IPS DF 6.9 (cell line): ENCODE measurements around the gene WDR70.

Experiments
- DNase-seq: peaks from one replicate; pipeline ENCODE4 v3.0.0-alpha.2; 2013; ENCODE audit warnings: low read depth, low spot score
- H3K27ac ChIP-seq: one replicate; pipeline ENCODE4 v1.5.1; 2013; ENCODE audit warnings: low read length, control low read depth
- H3K27me3 ChIP-seq: 2 replicates; pipeline ENCODE4 v1.6.1; 2013; ENCODE audit warnings: mild to moderate bottlenecking, low read length; ENCODE audit not compliant: control insufficient read depth, insufficient read depth
- H3K36me3 ChIP-seq: 2 replicates; pipeline ENCODE4 v1.6.1; 2013; ENCODE audit warnings: low read length; ENCODE audit not compliant: control insufficient read depth, insufficient read depth
- H3K4me1 ChIP-seq: 2 replicates; pipeline ENCODE4 v1.6.1; 2013; ENCODE audit warnings: low read length; ENCODE audit not compliant: control insufficient read depth, insufficient read depth
- H3K4me3 ChIP-seq: 2 replicates; pipeline ENCODE4 v1.5.1; 2013; ENCODE audit warnings: mild to moderate bottlenecking, low read length
- H3K9me3 ChIP-seq: 2 replicates; pipeline ENCODE4 v1.6.1; 2013; ENCODE audit warnings: low read length, inconsistent platforms; ENCODE audit not compliant: control insufficient read depth, insufficient read depth
- WGBS: extraction: QIAGEN DNeasy Blood & Tissue Kit; methylation state at CpG from one replicate; pipeline ENCODE4 v1.1.7; 2013; ENCODE audit warnings: mixed read lengths, missing lambda C conversion rate; ENCODE audit not compliant: insufficient read length, insufficient coverage; 5-methylcytosine and 5-hydroxymethylcytosine counted together

Gene WDR70

GRCh38 chr5:37490120-37490810, 111.1 kb downstream of the WDR70 start:
- Histone ChIP-seq H3K9me3 (no peaks in the 10 kb centered on the region), H3K27me3 (no peaks in the 10 kb centered on the region; the same call in 1 of the 2 replicates), H3K36me3 (no peaks in the 10 kb centered on the region), H3K27ac (no peak overlapping the region), H3K4me3 (no peak overlapping the region), H3K4me1 (no peaks in the 10 kb centered on the region; the same call in 1 of the 2 replicates)
- no peak for DNase-seq
- WGBS: no CpG with 5 or more reads among the region's 2 CpGs

DNA sequence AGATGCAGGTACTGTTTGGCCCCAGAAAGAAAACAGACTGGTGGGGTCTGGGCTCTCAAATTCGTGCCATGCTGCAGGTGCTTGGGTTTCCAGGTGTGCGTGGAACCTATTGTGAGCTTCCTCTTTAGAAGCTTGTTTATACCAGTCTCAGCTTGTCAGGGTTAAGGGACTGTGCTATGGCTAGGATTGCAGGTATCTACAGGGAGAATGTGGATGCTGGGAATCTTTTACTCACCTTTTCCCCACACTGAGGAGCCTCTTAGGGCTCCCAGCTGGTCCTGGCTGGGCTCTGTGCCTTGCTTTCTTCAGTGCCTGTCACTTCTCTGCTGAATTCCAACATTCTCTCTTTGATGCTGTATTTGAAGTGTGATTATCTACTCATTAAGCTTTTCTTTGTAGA, 111.8 kb downstream of the WDR70 start:
- DNase-seq: no peak
- Histone ChIP-seq H3K4me1 (no peaks in the 10 kb centered on the region; the same call in 1 of the 2 replicates), H3K36me3 (no peaks in the 10 kb centered on the region), H3K9me3 (no peaks in the 10 kb centered on the region), H3K27ac (no peak overlapping the region), H3K4me3 (no peak overlapping the region), H3K27me3 (no peaks in the 10 kb centered on the region; the same call in 1 of the 2 replicates)
- no CpG with 5 or more reads among the region's 2 CpGs for WGBS

- WGBS: no CpG with 5 or more reads among the region's 2 CpGs
- Histone ChIP-seq H3K9me3 (no peaks in the 10 kb centered on the region), H3K4me3 (no peak overlapping the region), H3K36me3 (no peaks in the 10 kb centered on the region), H3K4me1 (no peaks in the 10 kb centered on the region; the same call in 1 of the 2 replicates), H3K27me3 (no peaks in the 10 kb centered on the region; the same call in 1 of the 2 replicates), H3K27ac (no peak overlapping the region)
- no peak for DNase-seq
These were observed 113.8 kb downstream of the WDR70 start for GRCh38 chr5:37492778-37493555.

DNA sequence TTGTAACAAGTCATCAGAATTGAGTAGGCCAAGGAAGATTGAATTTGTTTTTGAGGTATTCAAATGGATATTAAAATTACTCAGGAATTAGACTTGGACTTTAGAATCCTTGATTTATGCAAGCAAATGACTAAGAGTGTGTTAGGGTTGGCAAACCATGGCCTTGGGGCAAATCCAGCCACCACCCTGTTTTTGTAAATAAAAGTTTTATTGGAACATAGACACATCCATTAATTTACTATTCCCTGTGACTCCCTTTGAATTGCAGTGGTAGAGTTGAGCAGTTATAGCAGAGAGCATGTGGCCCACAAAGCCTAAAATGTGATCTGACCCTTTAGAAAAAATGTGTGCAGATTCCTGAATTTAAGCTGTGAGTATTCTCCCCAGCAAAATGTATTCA, 115.6 kb downstream of the WDR70 start:
- DNase-seq: no peak
- no peak overlapping the region for H3K27ac ChIP-seq
- H3K36me3 ChIP-seq: no peaks in the 10 kb centered on the region
- no peaks in the 10 kb centered on the region for H3K9me3 ChIP-seq
- no peak overlapping the region for H3K4me3 ChIP-seq
- no peaks in the 10 kb centered on the region for H3K27me3 ChIP-seq
- H3K4me1 ChIP-seq: no peaks in the 10 kb centered on the region

GRCh38 chr5:37495210-37495609, 116.1 kb downstream of the WDR70 start:
- H3K27me3 ChIP-seq: no peaks in the 10 kb centered on the region
- no peak overlapping the region for H3K27ac ChIP-seq
- no peak overlapping the region for H3K4me3 ChIP-seq
- no peaks in the 10 kb centered on the region for H3K36me3 ChIP-seq
- no peaks in the 10 kb centered on the region for H3K9me3 ChIP-seq
- no CpG with 5 or more reads among the region's 2 CpGs for WGBS
- no peak for DNase-seq
- H3K4me1 ChIP-seq: no peaks in the 10 kb centered on the region

DNA sequence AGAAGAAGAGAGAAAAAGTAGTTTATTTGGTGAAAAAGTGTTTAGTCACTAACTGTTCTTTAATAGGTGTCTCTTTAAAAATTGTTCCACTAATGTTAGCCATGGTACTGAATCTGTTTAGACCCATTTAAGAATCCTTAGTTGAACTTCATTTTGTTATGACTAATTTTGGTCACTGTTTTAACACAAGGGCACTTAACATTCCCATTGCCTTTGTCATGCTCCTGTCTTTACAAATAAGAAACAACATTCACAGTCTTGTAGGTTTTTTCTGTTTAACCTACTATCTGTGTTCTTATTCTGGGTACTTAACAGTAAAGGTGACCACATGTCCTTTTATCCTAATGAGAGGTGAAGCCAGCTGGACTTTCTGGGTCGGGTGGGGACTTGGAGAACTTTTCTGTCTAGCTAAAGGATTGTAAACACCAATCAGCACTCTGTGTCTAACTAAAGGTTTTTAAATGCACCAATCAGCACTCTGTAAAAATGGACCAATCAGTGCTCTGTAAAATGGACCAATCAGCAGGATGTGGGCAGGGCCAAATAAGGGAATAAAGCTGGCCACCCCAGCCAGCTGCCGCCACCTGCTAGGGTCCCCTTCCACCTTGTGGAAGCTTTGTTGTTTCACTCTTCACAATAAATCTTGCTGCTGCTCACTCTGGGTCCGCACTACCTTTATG, 116.7 kb downstream of the WDR70 start:
- WGBS: no CpG with 5 or more reads among the region's 3 CpGs
- DNase-seq: no peak

DNA sequence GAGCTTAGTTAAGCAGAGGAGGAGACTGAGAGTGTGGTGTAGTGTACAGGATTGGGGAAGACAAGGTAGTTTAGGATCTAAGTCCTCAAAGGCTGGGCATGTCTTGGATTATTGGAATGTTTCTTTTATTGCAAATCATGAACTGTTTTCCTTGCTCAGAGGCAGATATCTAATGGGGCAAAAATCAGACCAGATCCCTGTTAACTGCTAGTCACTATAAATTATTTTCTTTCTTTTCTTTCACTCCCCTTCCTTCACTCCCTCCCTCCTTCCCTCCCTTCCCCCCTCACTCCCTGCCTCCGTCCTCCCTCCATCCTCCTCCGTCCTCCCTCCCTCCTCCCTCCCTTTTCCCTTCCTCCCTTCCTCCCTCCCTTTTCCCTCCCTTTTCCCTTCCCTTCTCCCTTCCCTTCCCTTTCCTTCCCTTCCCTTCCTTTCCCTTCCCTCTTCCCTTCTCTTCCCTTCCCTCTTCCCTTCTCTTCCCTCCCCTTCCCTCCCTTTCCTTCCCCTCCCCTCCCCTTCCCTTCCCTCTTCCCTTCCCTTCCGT, 117.9 kb downstream of the WDR70 start:
- Histone ChIP-seq H3K4me3 (no peak overlapping the region), H3K4me1 (no peaks in the 10 kb centered on the region), H3K27ac (no peak overlapping the region), H3K36me3 (no peaks in the 10 kb centered on the region), H3K9me3 (no peaks in the 10 kb centered on the region), H3K27me3 (no peaks in the 10 kb centered on the region)
- 100% methylated on average over 2 of the region's 3 CpGs for WGBS
- DNase-seq: no peak

More for the DNA sequence above, 116.7 kb downstream of the WDR70 start:
- no peak overlapping the region for H3K27ac ChIP-seq
- no peaks in the 10 kb centered on the region for H3K36me3 ChIP-seq
- H3K4me1 ChIP-seq: no peaks in the 10 kb centered on the region
- no peaks in the 10 kb centered on the region for H3K27me3 ChIP-seq
- no peaks in the 10 kb centered on the region for H3K9me3 ChIP-seq
- H3K4me3 ChIP-seq: no peak overlapping the region

DNA sequence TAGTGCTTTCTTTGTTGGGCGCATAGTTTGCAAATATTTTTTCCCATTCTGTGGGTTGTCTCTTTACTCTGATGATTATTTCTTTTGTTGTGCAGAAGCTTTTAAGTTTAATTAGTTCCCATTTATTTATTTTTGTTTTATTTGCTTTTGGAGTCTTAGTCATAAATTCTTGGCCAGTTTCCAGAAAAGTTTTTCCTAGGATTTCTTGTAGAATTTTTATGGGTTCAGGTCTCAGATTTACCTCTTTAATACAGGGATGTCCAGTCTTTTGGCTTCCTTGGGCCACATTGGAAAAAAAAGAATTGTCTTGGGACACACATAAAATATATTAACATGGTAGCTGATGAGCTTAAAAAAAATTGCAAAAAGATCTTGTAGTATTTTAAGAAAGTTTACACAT, 122.0 kb downstream of the WDR70 start:
- Histone ChIP-seq H3K36me3 (no peaks in the 10 kb centered on the region), H3K27me3 (no peaks in the 10 kb centered on the region), H3K4me3 (no peak overlapping the region), H3K4me1 (no peaks in the 10 kb centered on the region), H3K9me3 (no peaks in the 10 kb centered on the region), H3K27ac (no peak overlapping the region)
- WGBS: no CpG with 5 or more reads among the region's 1 CpG
- DNase-seq: no peak

- WGBS: no CpG with 5 or more reads among the region's 3 CpGs
- no peak for DNase-seq
These were observed 127.1 kb downstream of the WDR70 start for GRCh38 chr5:37506241-37506640.

DNA sequence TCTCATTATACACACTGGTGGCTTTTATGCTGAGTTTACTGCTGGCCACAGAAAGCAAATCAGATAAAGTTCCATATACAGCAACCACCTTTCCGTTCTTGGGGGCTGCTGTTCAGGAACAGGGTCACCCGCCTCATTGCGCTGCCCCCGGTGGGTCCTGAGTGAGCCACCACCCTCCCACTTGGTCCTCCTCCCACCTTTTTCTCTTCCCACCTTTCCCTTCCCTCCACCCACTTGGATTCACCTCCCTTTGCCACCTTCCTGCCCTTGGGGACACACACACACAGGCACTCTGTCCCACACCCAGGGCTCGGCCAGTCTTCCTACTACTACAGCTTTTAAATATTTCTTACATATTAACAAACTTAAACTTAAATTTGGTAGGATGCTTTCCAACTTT, 127.6 kb downstream of the WDR70 start:
- no peaks in the 10 kb centered on the region for H3K36me3 ChIP-seq
- no CpG with 5 or more reads among the region's 5 CpGs for WGBS

More at GRCh38 chr5:37506241-37506640, 127.1 kb downstream of the WDR70 start:
- no peak overlapping the region for H3K27ac ChIP-seq
- H3K9me3 ChIP-seq: no peaks in the 10 kb centered on the region
- no peaks in the 10 kb centered on the region for H3K27me3 ChIP-seq
- no peaks in the 10 kb centered on the region for H3K36me3 ChIP-seq
- H3K4me1 ChIP-seq: no peaks in the 10 kb centered on the region
- no peak overlapping the region for H3K4me3 ChIP-seq

More for the DNA sequence above, 127.6 kb downstream of the WDR70 start:
- H3K4me3 ChIP-seq: no peak overlapping the region
- no peaks in the 10 kb centered on the region for H3K9me3 ChIP-seq
- H3K27me3 ChIP-seq: no peaks in the 10 kb centered on the region
- H3K27ac ChIP-seq: no peak overlapping the region
- no peak for DNase-seq
- no peaks in the 10 kb centered on the region for H3K4me1 ChIP-seq
